Stimulated activated CD4-positive, alpha-beta T cell treated with anti-CD3 and anti-CD28 coated beads, Interleukin-4, amount 100 ng/mL, for 1 hour (primary cell): ENCODE results near the gene NCS1.

Source experiments
- DNase-seq: peaks from one replicate; pipeline ENCODE4 v3.0.0-alpha.2; 2020

The NCS1 gene

DNA sequence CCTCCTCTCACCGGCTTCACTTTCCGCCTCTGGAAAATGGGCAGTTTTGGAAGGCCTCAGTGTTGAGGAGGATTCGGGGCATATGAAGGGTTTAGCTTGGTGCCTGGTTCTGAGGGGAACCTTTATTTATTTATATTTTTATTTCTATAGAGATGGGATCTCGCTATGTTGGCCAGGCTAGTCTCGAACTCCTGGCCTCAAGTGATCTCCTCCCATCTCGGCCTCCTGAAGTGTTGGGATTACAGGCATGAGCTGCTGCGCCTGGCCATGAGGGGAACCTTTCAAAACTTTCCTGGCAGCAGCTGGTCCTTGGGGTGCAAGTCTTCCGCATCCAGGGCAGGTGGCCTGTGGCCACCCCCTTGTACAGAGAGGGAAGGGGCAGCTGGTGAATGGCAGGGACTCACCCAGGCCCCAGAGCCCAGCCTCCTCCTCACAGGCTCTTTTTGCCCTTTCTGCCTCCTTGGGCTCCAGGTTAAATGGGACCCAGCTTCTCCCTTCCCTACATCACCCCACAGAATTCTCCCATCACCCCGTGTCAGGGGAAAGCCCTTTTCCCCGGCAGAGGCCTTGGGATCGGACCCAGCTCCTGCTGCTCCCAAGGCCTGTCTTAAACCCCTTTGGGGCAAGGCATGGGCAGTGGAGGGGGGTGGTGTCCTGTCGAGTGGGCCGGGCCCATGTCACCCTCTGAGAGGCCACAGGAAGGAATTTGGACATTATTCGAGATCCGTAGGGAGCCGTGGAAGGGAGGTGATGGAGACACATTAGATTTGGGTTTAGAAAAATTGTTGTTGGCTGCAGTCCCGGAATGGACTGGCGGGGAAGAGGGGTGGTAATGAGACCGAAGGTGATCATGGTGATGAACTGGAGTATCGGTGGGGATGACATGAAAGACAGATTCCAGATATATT is 5.9 kb downstream of the NCS1 start:
- no peak for DNase-seq

DNA sequence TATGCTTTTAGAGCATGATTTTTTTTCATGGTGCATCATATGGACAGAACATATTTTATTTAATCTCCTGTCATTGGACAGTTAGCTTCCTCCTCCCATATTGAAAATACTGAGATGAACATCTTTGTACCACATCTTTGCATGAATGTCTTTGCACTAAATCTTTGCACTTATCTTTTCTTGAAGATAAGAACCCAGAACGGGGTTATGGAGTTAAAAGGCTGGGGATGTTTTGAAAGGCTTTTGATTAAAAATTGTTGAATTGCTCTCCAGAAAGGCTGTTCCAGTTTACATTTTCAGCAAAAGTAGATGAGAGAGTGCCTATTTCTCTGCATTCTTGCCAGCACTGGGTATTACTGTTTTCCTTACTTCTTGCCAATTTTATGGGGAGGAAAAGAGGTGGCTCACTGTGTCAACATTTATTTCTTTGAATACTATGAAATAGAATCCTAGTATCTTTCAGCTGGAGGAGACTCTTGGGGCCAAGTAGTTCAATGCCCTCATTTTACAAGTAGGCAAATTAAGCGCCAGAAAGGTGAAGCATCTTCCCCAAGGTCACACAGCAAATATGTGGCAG is 7.2 kb downstream of the NCS1 start:
- DNase-seq = no peak

DNA sequence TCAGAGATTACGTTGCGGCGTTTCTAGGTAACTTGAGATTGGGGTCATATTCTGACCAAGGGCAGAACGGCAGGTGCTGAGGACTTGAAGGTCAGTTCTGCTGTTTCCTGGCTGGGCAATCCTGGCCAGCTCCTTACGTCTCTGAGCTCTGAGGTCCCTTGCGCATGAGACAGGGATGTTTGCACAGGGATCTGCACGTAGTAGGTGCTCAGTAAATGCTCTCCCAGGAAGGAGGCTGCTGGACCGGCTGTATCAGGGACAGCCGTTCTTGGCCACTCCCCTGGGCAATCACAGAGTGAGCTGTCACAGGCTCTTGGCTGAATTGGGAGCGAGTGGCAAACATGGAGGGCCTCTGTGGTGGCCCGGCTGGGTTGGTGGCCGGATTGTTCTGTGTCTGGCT is 8.3 kb downstream of the NCS1 start:
- no peak for DNase-seq

DNA sequence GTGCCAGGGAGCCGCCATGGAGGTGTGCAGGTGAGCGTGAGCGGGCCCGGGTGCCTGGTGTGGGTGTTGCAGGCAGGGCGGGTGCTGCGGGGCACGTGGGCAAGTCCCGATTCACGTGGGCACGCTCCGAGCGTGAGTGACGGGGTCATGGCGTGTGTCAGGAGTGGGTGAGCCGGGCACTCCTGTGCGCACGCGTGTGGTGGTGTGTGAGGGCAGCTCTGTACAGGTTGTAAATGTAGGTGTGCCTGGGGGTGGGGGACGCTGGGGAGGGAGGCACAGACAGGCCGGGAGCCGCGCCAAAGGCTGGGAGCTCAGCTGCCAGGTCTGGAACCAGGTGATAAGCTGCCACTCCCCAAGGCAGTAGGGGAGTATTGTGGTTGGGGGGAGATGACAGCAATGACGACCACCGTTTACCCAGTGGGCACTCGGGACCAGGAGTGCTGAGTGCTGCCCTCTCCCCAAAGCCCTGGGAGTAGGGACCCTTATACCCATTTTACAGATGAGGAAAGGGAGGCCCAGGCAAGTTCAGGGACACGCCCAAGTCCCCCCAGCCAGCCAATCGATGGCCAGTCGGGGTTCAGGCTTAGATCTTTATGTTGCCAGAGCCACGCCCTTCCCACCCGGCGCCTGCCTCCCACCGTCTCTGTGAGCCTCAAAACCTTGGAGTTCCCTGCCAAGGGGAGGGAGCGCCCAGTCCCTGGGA is 9.6 kb downstream of the NCS1 start:
- DNase-seq = no peak

DNA sequence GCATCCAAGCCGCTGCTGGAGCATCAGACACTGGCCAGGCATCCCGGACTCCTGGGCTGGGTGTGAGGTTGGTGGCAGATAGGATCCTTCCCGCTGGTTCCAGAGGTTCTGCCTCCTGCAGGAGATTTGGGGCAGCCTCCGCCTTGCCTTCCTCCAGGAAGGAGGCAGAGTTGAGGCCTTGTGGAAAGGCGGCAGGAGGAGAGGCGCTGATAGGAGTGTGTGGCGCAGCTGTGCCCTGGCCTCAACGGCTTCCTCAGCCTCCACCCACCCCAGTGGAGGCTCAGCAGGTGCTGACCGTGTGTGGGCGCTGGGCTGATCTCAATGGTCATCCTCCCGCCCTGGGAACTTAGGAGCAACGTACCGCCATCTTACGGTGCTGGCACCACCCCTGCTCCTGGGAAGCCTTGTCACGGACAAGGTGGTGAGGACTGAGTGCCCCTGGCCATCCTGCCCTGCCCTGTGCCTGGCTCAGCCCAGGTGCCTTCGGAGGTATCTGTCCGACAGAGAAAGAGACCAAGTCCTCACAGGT is 10.2 kb downstream of the NCS1 start:
- no peak for DNase-seq

DNA sequence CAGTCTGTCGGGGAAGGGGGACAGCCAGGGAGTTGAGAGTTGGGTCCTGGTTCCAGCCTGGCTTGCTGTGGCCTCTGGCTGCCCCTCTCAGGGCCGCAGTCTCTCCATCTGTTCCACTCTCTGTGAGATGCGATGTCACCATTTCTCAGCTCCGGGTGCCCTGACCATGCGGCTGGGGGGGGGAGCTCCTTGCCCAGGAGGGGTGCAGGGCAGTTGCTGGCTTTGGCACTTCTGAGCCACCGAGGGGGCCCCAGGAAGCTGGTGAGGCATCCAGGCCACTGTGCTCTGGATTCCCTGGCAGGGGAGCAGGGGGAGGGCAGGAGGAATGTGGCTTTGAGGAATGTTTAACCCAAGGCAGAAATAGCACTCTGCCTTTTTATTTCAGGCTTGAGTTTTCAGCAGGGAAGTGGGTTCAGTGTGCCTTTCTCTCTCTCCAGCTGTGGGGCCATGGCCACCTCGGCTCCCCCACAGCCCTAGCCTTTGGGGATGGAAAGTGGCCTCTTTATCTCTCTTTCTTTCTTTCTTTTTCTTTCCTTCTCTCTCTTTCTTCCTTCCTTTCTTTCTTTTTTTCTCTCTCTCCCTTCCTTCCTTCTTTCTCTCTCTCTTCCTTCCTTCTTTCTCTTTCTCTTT is 11.0 kb downstream of the NCS1 start:
- no peak for DNase-seq

DNA sequence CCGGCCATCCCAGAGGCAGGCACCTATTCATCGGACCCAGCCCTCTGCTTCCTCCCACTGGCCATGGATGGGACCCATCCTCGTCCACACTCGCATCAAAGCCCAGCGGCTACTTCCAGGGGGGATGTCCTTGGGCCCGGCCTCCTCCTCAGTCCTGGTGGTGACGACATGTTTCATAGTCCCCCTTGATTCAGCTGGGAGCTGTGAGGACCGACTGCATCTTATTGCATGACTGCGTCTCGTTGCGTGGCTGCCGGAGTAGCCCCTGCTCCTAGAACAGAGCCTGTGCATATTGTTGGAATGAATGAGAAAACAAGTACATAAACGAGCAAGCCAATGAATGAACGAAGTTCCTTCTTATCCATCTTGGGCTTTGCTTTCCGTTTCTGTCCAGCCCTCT is 12.8 kb downstream of the NCS1 start:
- no peak for DNase-seq

DNA sequence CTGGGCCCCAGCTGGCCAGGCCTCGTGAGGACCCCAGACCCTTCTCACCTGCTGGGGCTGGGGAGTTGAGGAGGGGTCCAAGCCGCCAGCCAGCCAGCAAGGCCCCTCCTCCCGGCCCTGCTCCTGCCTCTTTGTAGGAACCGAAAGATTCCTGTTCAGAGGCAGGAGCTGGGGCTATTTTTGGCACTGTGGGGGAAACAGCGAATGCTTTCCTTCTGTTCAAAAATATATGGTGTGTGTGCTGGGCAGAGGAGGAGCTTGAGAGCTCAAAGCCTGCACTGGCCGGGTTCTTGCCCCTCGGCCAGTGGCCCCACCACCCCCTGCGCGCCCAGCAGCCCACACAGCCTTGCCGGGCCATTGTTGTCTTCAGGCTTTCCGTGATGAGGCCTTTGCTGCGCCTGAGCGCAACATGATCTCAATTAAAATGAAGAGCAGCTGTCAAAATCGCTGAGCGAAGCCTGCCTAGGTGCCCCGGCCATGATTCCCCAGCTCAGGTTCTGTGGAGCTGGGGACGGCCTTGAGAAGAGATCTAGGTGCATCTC is 13.4 kb downstream of the NCS1 start:
- no peak for DNase-seq

DNA sequence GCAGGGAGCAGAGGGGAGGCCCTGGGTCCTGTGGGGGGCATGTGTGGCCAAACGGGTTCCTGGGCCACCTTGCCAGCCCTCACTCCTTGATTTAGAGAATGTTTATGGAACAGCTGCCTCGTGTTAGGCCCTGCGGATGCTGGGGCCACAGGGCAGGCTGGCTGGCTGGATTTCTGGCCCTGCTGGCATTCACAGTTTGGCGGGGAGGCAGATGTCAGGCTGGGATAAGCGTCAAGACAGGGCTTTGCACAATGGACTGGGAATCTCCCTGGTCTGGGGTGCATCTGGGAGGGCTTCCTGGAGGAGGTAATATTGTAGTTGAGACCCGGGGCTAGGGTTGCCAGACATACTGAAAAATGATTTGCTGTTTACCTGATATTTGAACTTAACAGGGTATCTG is 13.8 kb downstream of the NCS1 start:
- DNase-seq = no peak

DNA sequence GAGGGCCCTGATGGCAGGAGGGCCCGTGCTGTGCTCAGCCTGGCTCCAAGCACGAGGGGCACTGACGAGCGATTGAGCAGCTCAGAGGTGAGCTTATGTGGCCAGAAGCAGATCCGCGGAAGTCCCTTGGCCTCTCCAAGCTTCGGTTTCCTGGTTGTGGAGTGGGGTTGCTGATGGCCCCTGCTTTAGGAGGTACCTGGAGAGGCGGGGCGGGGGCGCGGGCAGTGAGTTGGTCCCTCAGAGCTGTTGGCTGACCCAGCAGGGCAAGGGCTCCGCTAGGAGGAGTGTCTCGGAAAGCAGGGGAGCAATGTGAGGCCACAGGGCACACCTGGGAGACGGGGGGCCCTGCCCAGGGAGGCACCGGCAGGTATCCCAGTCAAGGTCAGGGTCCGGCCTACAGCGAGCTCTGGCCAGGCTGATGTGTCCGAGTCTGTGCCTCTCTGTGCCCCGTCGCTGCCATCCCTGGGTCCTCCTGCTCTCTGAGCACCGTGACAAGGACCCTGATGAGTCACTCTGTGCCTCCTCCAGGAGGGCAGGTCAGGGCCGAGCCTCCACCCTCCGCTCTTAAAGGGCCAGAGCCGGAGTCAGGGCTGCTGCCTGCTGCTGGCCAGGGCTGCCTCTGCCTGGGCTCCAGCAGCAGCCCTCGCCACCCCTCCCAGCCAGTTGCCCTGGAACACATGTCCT is 14.8 kb downstream of the NCS1 start:
- no peak for DNase-seq

DNA sequence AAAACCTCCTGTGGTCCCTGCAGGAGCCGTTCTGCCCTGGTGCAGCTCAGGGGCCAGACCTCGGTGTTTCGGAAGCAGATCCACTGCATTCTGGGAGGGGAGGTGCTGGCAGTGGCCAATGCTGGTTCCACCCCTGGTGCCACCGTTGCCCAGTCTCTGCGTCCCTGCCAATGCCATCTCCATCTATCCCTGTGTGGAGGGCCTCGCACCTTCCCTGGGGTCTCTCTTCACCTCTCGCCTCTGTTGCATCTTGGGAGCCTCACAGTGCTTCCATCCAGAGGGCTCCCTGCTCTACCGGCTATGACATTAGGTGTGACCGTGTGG is 15.3 kb downstream of the NCS1 start:
- no peak for DNase-seq

DNA sequence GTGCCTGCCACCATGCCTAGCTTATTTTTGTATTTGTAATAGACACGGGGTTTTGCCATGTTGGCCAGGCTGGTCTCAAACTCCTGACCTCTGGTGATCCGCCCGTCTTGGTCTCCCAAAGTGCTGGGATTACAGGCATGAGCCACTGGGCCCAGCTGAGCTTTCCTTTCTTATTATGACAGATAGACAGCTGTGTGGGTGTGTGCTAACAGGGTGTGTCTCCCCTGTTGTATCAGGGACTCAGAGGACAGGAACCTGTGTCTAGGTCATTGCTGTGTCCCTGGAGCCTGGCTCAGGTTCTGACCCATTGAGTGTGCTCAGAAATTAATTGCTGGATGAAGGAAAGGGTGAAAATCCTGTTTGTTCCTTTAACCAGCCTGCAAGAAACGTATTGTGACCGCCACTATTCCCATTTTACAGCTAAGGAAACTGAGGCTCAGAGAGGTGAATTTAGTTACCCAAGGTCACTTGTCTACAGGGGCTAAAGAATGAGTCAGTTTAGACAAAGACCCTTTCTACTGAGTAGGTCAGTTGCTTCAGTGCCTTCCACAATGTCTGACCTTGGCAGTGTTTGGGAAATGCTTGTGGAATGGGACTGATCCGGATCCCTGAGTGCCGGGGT is 16.8 kb downstream of the NCS1 start:
- DNase-seq = no peak

DNA sequence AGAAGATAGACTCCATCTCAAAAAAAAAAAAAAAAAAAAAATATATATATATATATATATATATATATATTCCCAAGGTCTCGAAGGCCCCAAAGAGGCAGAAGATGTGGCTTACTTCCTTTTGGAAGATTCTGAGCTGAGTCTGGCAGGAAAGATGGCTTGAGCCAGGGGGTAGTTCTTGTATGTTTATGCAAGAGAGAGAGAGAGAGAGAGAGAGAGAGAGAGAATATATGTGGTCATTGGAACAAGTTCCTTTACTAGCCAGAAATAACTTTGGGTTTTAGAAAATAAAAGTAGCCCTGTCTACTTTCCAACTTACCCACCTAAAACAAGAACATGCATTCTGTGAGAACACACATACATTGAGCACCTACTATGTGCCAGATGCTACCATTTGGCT is 17.6 kb downstream of the NCS1 start:
- no peak for DNase-seq

DNA sequence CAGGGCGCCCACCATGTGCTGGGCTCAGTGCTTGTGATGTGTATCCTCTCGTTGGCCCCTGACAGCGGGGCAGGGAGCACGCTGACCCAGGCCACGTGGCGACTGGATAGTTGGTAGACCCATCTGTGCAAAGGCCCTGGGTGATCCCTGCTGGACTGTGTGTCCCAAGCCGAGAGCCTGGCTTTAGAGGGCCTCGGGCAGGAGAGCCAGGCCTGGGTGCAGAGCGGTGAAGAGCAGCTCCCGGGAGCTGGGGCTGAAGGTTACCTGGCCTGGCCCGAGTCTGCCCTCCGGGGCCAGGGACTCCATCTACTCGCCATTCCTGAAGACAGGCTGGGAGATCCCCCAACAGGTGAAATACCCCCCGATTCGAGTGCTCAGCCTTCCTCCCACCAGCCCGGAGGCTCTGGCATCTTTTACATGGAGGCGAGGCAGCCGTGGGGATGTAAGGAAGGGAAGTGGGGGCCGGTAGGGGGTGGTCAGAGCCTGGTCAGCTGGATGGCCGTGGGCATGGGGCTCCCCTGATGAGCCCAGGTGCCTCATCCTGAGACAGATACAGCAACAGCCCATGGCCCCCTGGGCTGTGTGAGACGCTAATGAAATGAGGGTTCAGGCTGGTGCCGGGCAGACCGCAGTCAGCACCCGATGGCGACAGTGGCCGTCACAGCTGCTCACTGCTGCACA is 19.0 kb downstream of the NCS1 start:
- no peak for DNase-seq

DNA sequence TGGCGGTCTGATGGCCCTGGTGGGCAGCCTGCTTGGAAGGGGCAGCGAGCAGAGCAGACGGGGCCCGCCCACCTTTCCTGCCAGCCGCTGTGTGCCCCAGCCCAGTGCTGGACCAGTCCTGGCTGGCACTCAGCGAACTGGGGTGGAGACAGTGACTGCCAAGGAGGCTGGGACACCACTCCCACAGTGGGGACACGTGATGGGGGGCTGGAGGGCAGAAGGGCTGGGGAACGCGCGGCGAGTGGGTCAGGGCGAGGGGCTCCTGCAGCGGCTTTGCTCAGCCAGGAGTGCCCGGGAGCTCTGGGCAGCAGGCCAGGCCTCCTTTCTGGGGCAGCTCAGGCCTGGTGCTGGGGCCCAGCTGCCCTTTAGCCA is 19.5 kb downstream of the NCS1 start:
- DNase-seq = no peak

DNA sequence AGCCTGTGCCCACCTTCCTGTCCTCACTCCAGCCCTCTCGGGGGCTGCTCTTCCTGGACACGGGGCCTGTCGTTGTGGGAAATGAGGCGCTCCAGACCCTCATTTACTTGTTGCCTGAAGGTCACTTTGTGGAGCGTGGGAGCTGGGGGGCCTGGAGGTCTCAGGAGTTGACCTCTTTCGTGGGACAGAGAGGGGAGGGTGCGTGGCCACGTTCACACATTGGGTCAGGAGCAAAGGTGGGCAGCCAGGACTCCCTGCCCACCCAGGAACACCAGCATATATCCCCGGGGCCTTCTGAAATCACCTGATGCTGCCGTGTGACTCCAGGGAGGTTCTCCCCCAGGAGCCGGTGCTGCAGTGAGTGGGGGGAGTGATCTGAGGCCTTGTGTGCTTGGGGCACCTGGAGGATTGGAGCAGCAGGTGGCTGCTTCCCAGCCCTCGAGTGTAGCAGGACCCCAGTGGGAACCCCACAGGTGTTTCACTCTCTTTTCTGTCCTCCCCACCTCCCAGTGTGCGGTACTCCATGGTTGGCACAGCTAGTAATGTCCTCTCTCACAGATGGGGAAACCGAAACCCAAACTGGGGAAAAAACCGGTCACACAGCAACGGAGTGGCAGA is 20.3 kb downstream of the NCS1 start:
- no peak for DNase-seq

DNA sequence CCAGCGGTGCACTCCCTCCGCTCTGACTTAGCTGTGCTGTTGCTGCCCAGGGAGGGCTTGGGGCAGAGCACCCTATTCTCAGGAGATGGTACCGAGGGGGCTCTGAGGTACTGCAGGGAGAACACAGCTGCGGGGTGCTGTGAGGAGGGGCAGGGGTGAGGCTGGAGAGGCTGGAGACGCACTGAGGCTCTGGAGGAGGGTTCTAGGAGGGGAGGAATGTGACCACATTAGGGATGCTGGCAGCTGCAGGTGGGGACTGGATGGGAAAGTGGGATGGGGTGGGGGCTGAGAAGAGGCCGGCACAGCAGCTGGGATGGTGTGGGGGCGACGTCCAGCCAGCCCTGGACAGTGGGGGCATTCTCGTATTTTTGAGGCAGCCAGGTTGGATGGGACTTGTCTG is 20.9 kb downstream of the NCS1 start:
- no peak for DNase-seq

DNA sequence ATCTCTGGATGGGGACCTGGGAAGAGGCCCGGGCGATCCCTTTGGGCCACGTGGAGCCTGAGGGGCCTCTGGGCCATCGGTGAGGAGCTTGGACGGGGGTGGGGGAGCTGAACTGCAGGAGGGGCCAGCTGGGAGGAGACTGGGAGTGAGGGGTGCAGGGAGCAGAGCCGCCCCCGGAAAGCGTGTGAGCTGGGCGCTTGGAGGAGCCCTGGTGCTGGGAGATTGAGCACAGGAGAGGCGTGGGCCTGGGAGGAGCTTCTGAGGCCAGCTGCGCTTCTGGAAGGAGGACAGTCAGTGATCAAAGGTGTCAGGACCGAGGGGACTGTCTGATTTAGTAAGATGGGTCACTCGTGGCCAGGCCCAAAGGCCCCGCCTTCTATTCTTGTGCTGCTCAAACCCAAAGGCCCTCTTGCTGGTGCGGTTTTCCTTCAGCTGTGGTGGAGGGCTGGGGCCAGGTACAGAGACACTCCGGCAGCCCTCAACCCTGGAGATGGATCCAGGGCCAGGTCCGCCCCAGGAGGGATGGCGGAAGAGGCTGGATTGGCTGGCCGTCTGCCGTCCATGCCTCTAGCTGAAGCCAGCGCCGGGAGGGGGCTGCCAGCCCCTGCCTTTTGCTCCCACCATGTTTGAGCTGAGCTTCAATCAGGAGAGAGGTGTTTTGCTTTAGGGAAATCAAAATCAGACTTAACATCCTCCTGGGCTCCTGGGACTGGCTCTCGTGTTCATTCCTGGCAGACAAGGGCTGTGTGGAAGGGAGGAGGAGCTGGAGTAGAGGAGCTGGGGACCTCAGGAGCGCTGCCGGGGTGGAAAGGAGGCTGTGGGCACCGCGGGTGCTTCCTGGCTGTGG is 21.6 kb downstream of the NCS1 start:
- DNase-seq = no peak

DNA sequence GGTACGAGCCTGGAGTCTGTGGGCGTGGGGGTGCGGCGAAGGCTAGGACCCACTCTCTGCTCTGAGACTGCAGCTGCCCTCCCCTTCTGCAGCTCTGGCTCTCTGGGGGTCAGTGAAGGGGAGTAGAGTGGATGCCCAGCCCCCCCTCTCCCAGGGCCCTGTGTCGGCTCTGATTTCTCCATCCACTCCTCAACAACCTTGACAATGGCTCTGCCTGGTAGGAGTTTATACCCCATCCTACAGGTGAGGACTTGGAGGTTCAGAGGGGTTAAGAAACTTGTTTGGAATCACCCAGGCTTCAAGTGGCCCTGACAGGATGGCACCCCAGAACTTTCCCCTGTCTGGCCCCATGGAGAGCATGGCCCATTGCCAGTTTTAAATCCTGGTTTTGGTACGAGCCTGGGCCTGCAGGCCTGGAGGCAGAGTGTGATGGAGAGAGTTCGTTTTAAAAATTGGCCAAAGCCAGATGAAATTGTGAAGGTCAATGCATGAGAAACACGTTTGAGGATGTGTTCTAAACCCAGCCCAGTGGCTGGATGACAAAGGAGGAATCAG is 22.3 kb downstream of the NCS1 start:
- DNase-seq = no peak

DNA sequence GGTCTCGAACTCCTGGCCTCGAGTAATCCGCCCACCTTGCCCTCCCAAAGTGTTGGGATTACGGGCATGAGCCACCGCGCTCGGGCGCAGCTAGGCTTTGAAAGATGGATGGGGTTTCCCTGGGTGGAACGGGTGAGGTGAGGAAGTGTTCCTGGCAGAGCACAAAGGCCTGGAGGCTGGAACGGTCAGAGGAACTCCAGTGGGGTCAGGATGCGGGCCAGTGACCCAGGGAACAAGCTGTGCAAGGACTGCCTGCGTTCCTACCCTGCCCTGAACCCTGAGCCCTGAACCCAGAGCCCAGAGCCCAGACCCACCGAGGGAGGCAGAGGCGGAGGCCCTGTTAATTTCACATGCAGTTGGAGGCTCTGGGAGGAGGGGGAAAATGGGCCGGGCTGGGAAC is 23.4 kb downstream of the NCS1 start:
- no peak for DNase-seq
